ENCODE data around the gene THOC2. TPM values are rescaled to one million over a fixed set of nuclear protein-coding genes. Genes with fewer than 3 reads are reported as not detected.

THOC2 gene
- total and polyA plus RNA-seq, 10 of the 15 experiments (the other 5 are each of a cell fraction or from before 2014, with no cell fraction given), result 64.8 to 136 (median 75.1) TPM

DNA sequence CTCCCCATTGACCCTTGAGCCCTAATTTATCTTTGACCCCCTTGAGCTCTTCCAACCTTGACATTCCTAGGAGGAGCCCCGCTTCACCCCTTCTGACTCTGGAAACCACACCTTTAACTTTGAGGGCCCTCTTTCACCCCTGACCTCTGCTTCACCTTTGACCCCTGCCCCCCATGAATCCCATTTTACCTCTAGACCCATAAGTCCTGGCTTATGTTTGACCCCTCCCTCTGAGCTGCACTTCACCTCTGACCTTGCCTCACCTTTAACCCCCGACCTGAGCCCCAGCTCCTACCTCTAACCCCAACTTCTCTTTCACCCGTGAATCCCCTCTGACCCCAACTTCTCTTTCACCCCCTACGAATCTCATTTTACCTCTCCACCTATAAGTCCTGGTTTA lies 169.7 kb downstream of the THOC2 start (continued):
- TF ChIP-seq ATF7 (IDR thresholded peaks at IDR 0.05; ENCODE audit: low read depth) (no peak), STAT3 (IDR thresholded peaks at IDR 0.05; ENCODE audit: low read depth, low read length) (no peak), STAT1 (conservative IDR thresholded peaks at IDR 0.05) (no peak), BMI1 (IDR thresholded peaks at IDR 0.05; ENCODE audit: borderline replicate concordance) (no peak), TAF1 (IDR thresholded peaks at IDR 0.05; ENCODE audit: borderline replicate concordance, low read depth, low read length) (no peak), EGR1 (IDR thresholded peaks at IDR 0.05; ENCODE audit: borderline replicate concordance in 1 of 2, low read depth in 2 of 2, low read length in 2 of 2) (no peak), GATAD2B (conservative IDR thresholded peaks at IDR 0.05; ENCODE audit: low read depth) (no peak), RAD21 (IDR thresholded peaks at IDR 0.05; ENCODE audit: insufficient read depth, low read depth, low read length) (no peak)
- TF ChIP-seq, protein P1, sequence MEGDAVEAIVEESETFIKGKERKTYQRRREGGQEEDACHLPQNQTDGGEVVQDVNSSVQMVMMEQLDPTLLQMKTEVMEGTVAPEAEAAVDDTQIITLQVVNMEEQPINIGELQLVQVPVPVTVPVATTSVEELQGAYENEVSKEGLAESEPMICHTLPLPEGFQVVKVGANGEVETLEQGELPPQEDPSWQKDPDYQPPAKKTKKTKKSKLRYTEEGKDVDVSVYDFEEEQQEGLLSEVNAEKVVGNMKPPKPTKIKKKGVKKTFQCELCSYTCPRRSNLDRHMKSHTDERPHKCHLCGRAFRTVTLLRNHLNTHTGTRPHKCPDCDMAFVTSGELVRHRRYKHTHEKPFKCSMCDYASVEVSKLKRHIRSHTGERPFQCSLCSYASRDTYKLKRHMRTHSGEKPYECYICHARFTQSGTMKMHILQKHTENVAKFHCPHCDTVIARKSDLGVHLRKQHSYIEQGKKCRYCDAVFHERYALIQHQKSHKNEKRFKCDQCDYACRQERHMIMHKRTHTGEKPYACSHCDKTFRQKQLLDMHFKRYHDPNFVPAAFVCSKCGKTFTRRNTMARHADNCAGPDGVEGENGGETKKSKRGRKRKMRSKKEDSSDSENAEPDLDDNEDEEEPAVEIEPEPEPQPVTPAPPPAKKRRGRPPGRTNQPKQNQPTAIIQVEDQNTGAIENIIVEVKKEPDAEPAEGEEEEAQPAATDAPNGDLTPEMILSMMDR (IDR thresholded peaks at IDR 0.05 in 2 of 3, conservative IDR thresholded peaks at IDR 0.05 in 1 of 3; ENCODE audit: control insufficient read depth in 2 of 3, extremely low read depth in 1 of 3, insufficient read depth in 1 of 3, low read depth in 3 of 3, low read length in 3 of 3), result no peak

DNA sequence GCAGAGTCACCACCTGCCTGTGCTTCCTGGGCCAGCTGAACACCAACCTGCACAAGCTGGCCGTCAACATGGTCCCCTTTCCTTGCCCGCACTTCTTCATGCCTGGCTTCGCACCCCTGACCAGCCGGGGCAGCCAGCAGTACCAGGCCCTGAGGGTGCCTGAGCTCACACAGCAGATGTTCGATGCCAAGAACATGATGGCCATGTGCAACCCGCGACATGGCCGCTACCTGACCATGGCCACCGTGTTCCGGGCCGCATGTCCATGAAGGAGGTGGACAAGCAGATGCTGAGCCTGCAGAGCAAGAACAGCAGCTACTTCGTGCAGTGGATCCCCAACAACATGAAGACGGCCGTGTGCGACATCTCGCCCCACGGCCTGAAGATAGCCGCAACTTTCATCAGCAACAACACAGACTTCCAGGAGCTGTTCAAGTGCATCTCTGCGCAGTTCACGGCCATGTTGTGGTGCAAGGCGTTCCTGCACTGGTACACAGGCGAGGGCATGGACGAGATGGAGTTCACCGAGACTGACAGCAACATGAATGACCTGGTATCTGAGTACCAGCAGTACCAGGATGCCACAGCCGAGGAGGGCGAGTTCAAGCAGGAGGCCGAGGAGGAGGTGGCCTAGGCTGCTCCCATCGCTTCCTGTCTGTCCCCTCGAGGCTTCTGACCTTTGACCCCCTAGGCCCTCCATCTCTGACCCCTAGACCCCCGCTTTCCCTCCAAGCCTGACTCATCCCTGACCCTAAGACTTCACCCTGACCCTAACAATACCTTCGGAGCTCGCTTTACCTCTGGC lies 170.3 kb downstream of the THOC2 start:
- FAIRE-seq (no peak), ATAC-seq (no peak), DNase-seq (ENCODE audit: low read depth, low spot score) (no peak)
- no peak overlapping the region for H3K9ac ChIP-seq (ENCODE audit: control insufficient read depth, insufficient read depth, low read length)
- H3K4me1 ChIP-seq (ENCODE audit: control insufficient read depth, insufficient read depth, low read length), result no peaks in the 10 kb centered on the region
- intact Hi-C loops (cut with micrococcal nuclease; ENCODE audit: unreplicated experiment), result no loop called here
- H3K27ac ChIP-seq (ENCODE audit: control insufficient read depth, insufficient read depth), result no peak overlapping the region
- no peak overlapping the region for H3K4me3 ChIP-seq
- no peak overlapping the region for H2AFZ ChIP-seq (ENCODE audit: control insufficient read depth, low read depth, low read length)
- no peaks in the 10 kb centered on the region for H3K9me3 ChIP-seq (replicated peaks; ENCODE audit: control insufficient read depth, insufficient read depth, low read length)
- ChIA-PET SMC1A (ENCODE audit: uncharacterized antibody, unreplicated experiment) (no interaction called here), RAD21 (ENCODE audit: unreplicated experiment) (no interaction called here), POLR2A (no interaction called here), CTCF (interaction anchor here (0.6 kb wide), 1 partner anchor 223 kb away, joined by 3 read pairs; no protein-coding TSS in a partner anchor)
- in situ Hi-C loops (cut with MboI), result no loop called here
- H3K79me2 ChIP-seq (ENCODE audit: control insufficient read depth, insufficient read depth, low read length), result no peaks in the 10 kb centered on the region
- no peaks in the 10 kb centered on the region for H3K27me3 ChIP-seq (replicated peaks in 1 of 2; ENCODE audit: control insufficient read depth in 2 of 2, insufficient read depth in 2 of 2, low read length in 1 of 2)
- H4K20me1 ChIP-seq (ENCODE audit: control insufficient read depth, insufficient read depth), result no peaks in the 10 kb centered on the region
- BruUV-seq (replicated peaks), result no TSS peak
- H3K4me2 ChIP-seq (ENCODE audit: control insufficient read depth, insufficient read depth), result no peak overlapping the region
- WGBS (ENCODE audit: insufficient coverage, insufficient replicate concordance, low lambda C conversion rate, missing lambda C conversion rate), result 65% methylated on average over 32 of the region's 32 CpGs
- no peaks in the 10 kb centered on the region for H3K36me3 ChIP-seq (ENCODE audit: control insufficient read depth in 2 of 2, insufficient read depth in 2 of 2, low read length in 1 of 2)
- TF ChIP-seq SMC3 (IDR thresholded peaks at IDR 0.05; ENCODE audit: borderline replicate concordance, low read length), result no peak
- TF ChIP-seq EED (IDR thresholded peaks at IDR 0.05; ENCODE audit: low read depth), result no peak
- no peak for TF ChIP-seq SREBF1 (IDR thresholded peaks at IDR 0.05; ENCODE audit: low read length)
- no peak for TF ChIP-seq RB1 (IDR thresholded peaks at IDR 0.05; ENCODE audit: borderline replicate concordance)
- TF ChIP-seq RUNX3 (IDR thresholded peaks at IDR 0.05; ENCODE audit: low read length), result no peak
- TF ChIP-seq HCFC1 (IDR thresholded peaks at IDR 0.05; ENCODE audit: low read length), result no peak
- no peak for TF ChIP-seq RAD51 (IDR thresholded peaks at IDR 0.05)
- TF ChIP-seq SREBF2 (IDR thresholded peaks at IDR 0.05; ENCODE audit: low read length), result no peak
- no peak for TF ChIP-seq JUND (IDR thresholded peaks at IDR 0.05; ENCODE audit: low read depth, low read length)
- no peak for TF ChIP-seq CEBPB (IDR thresholded peaks at IDR 0.05; ENCODE audit: borderline replicate concordance in 1 of 2, low read depth in 2 of 2, low read length in 2 of 2)
- TF ChIP-seq STAT1 (conservative IDR thresholded peaks at IDR 0.05), result no peak
- no peak for TF ChIP-seq ATF7 (IDR thresholded peaks at IDR 0.05; ENCODE audit: low read depth)
- no peak for TF ChIP-seq NFXL1 (IDR thresholded peaks at IDR 0.05; ENCODE audit: borderline replicate concordance)
- TF ChIP-seq, protein P1 (IDR thresholded peaks at IDR 0.05 in 2 of 3, conservative IDR thresholded peaks at IDR 0.05 in 1 of 3; ENCODE audit: control insufficient read depth in 2 of 3, extremely low read depth in 1 of 3, insufficient read depth in 1 of 3, low read depth in 3 of 3, low read length in 3 of 3), result no peak

All from GM12878 (cell line).